PC-3 (cell line): ENCODE measurements around the gene C2. TPM values are rescaled to one million over a fixed set of nuclear protein-coding genes. Genes with fewer than 3 reads are reported as not detected.

Experiments
- ATAC-seq: fragments of 200-7000 bp; cut with Tn5 transposase; 2 replicates; pipeline ENCODE4 v1.9.1; 2020; ENCODE audit warnings: mild to moderate bottlenecking, moderate library complexity
- BruUV-seq: library from RNA; stranded (reverse); fragments of 400-500 nt; replicated peaks from 2 replicates; lab custom pipeline; 2021; lab: Mats Ljungman, UMichigan
- CTCF ChIA-PET: fragments of 300-600 bp; sonication (Branson Sonifier 250); formaldehyde crosslinking; loops from one replicate; lab custom pipeline; 2022; ENCODE audit warnings: antibody characterized with exemption; lab: Charles Lee
- POLR2A ChIA-PET: fragments of 300-600 bp; sonication (Branson Sonifier 250); formaldehyde crosslinking; loops from one replicate; lab custom pipeline; 2022; ENCODE audit warnings: antibody characterized with exemption; ENCODE audit not compliant: unreplicated experiment; lab: Charles Lee
- DNase-seq: peaks from one replicate; pipeline ENCODE4 v3.0.0-alpha.2; 2015
- H2AFZ ChIP-seq: fragments of 300-600 bp; sonication (generic); 2 replicates; pipeline ENCODE4 v1.6.0; 2016; ENCODE audit warnings: antibody characterized with exemption, low read length
- H3F3A ChIP-seq: fragments of 300-600 bp; sonication (generic); one replicate; pipeline ENCODE4 v1.6.0; 2017; ENCODE audit warnings: antibody characterized with exemption, low read length, control low read depth, mild to moderate bottlenecking; ENCODE audit not compliant: unreplicated experiment
- H3K27ac ChIP-seq: fragments of 300-600 bp; sonication (generic); 2 replicates; pipeline ENCODE4 v1.5.1; 2016; ENCODE audit warnings: mild to moderate bottlenecking, low read length
- H3K27me3 ChIP-seq: fragments of 300-600 bp; sonication (generic); 2 replicates; pipeline ENCODE4 v1.6.1; 2016; ENCODE audit warnings: low read length, mixed read lengths
- H3K36me3 ChIP-seq: fragments of 300-600 bp; sonication (generic); 2 replicates; pipeline ENCODE4 v1.6.1; 2016; ENCODE audit warnings: low read depth, mixed run types, low read length, mixed read lengths
- H3K4me1 ChIP-seq: fragments of 300-600 bp; sonication (generic); 2 replicates; pipeline ENCODE4 v1.5.1; 2016; ENCODE audit warnings: low read length; ENCODE audit not compliant: insufficient read depth
- H3K4me2 ChIP-seq: fragments of 300-600 bp; sonication (generic); 2 replicates; pipeline ENCODE4 v1.6.0; 2016; ENCODE audit warnings: low read length
- H3K4me3 ChIP-seq: fragments of 300-600 bp; sonication (generic); 2 replicates; pipeline ENCODE4 v1.5.1; 2016; ENCODE audit warnings: mild to moderate bottlenecking, low read length, mixed read lengths
- H3K79me2 ChIP-seq: fragments of 300-600 bp; sonication (generic); 2 replicates; pipeline ENCODE4 v1.6.1; 2017; ENCODE audit warnings: low read length, mixed read lengths
- H3K9ac ChIP-seq: fragments of 300-600 bp; sonication (generic); 2 replicates; pipeline ENCODE4 v1.6.0; 2016; ENCODE audit warnings: mild to moderate bottlenecking, low read length
- H3K9me2 ChIP-seq: fragments of 300-600 bp; sonication (generic); replicated peaks from 2 replicates; pipeline ENCODE4 v1.6.1; 2016; ENCODE audit warnings: mixed run types, low read length, mixed read lengths
- H3K9me3 ChIP-seq: fragments of 300-600 bp; sonication (generic); 2 replicates; pipeline ENCODE4 v1.6.1; 2016; ENCODE audit warnings: low read length, mixed read lengths
- H4K20me1 ChIP-seq: fragments of 300-600 bp; sonication (generic); 2 replicates; pipeline ENCODE4 v1.6.1; 2016; ENCODE audit warnings: low read length, mixed read lengths
- CTCF ChIP-seq: fragments of 300-600 bp; sonication (generic); conservative IDR thresholded peaks from 2 replicates; pipeline ENCODE4 v1.5.1; 2017; ENCODE audit warnings: antibody characterized with exemption, low read depth, mild to moderate bottlenecking, low read length
- EZH2 ChIP-seq: fragments of 300-600 bp; sonication (generic); IDR thresholded peaks from one replicate; pipeline ENCODE4 v1.6.1; 2017; ENCODE audit warnings: antibody characterized with exemption, mild to moderate bottlenecking, low read length; ENCODE audit not compliant: unreplicated experiment
- EZH2phosphoT487 ChIP-seq: fragments of 300-600 bp; sonication (generic); IDR thresholded peaks from 2 replicates; pipeline ENCODE4 v1.6.1; 2018; ENCODE audit warnings: mild to moderate bottlenecking, antibody characterized with exemption, low read length, borderline replicate concordance
- intact Hi-C: fragments of 100-400 bp; cut with micrococcal nuclease; formaldehyde crosslinking; loops from 2 replicates; pipeline ENCODE4 v1.9.0; 2023
- total RNA-seq: library from RNA; depleted of rRNA; stranded (reverse); fragments of >200 nt; gene quantifications from 2 replicates; pipeline ENCODE4 v1.2.3, GENCODE V29; 2014

Gene C2
- total RNA-seq, 1 experiment from 2014 or later = not detected

- POLR2A ChIA-PET = no interaction called here
- TF ChIP-seq CTCF = no peak
- no peak for TF ChIP-seq EZH2phosphoT487
- TF ChIP-seq EZH2 = no peak
- Histone ChIP-seq H3F3A (no peaks in the 10 kb centered on the region), H3K27ac (no peak overlapping the region), H3K36me3 (peaks cover under 1% of the 10 kb centered on the region; the same call in 1 of the 2 replicates), H3K4me2 (no peak overlapping the region), H3K9me2 (no peaks in the 10 kb centered on the region), H3K27me3 (no peaks in the 10 kb centered on the region), H3K9ac (no peak overlapping the region), H2AFZ (no peak overlapping the region), H3K79me2 (peaks cover 34% of the 10 kb centered on the region), H3K4me1 (peaks cover 28% of the 10 kb centered on the region), H3K9me3 (no peaks in the 10 kb centered on the region), H4K20me1 (no peaks in the 10 kb centered on the region), H3K4me3 (no peak overlapping the region)
- CTCF ChIA-PET = no interaction called here
- intact Hi-C loops = loop anchor here (5.0 to 10.0 kb wide), 2 partner anchors 38 to 215 kb away; partner anchors contain the start of gene NEU1
- no TSS peak for BruUV-seq
- DNase-seq (no peak), ATAC-seq (no peak)
Observed at GRCh38 chr6:31899882-31900722, 27.4 kb upstream of the C2 start.

GRCh38 chr6:31900917-31901414 is 26.6 kb upstream of the C2 start:
- Histone ChIP-seq H3K27me3 (no peaks in the 10 kb centered on the region), H3K4me3 (peak overlapping the region; percentile 78), H3K27ac (peak overlapping the region; percentile 39), H3K9me3 (no peaks in the 10 kb centered on the region), H3K4me1 (peaks cover 27% of the 10 kb centered on the region), H3K4me2 (peak overlapping the region; percentile 96), H3K79me2 (peaks cover 33% of the 10 kb centered on the region), H3F3A (no peaks in the 10 kb centered on the region), H3K9ac (peak overlapping the region; percentile 63; the same call in 1 of the 2 replicates), H4K20me1 (no peaks in the 10 kb centered on the region), H3K36me3 (no peaks in the 10 kb centered on the region), H2AFZ (peak overlapping the region; percentile 87; the same call in 1 of the 2 replicates), H3K9me2 (no peaks in the 10 kb centered on the region)
- TF ChIP-seq EZH2 (no peak), CTCF (no peak), EZH2phosphoT487 (no peak)
- intact Hi-C loops = loop anchor here (10.0 kb wide), 1 partner anchor 214 kb away; no protein-coding TSS in a partner anchor
- ATAC-seq (no peak), DNase-seq (no peak)
- BruUV-seq = no TSS peak
- CTCF ChIA-PET = no interaction called here
- POLR2A ChIA-PET = no interaction called here
